Liver (tissue), 9 donors: ENCODE results near the gene CRAT. TPM values are rescaled to one million over a fixed set of nuclear protein-coding genes. Genes with fewer than 3 reads are reported as not detected.

Experiments used
- DNase-seq: peaks from one replicate; pipeline ENCODE4 v3.0.0-alpha.2; 2017; ENCODE audit warnings: low spot score
- H3K27ac ChIP-seq, 2 donors: one replicate each; pipeline ENCODE4 v1.7.0; 2013; ENCODE audit warnings: inconsistent platforms in 2 of 2, low read length in 2 of 2, control low read depth in 1 of 2, low read depth in 1 of 2, mild to moderate bottlenecking in 1 of 2
- H3K27me3 ChIP-seq, 4 donors: one replicate each; pipeline versions ENCODE4 v1.6.1 to v1.7.0; 2013; ENCODE audit warnings: low read length in 3 of 4, inconsistent platforms in 1 of 4, mild to moderate bottlenecking in 1 of 4, moderate library complexity in 1 of 4; ENCODE audit not compliant: control insufficient read depth in 4 of 4, insufficient read depth in 4 of 4
- H3K36me3 ChIP-seq, 4 donors: one replicate each; pipeline versions ENCODE4 v1.6.1 to v1.7.0; 2013; ENCODE audit warnings: low read length in 3 of 4, mild to moderate bottlenecking in 3 of 4, low read depth in 1 of 4, moderate library complexity in 1 of 4; ENCODE audit not compliant: control insufficient read depth in 4 of 4, insufficient read depth in 3 of 4
- H3K4me1 ChIP-seq, 4 donors: one replicate each; pipeline versions ENCODE4 v1.6.1 to v1.7.0; 2013; ENCODE audit warnings: low read length in 3 of 4, mild to moderate bottlenecking in 3 of 4, moderate library complexity in 1 of 4; ENCODE audit not compliant: control insufficient read depth in 4 of 4, insufficient read depth in 4 of 4
- H3K4me3 ChIP-seq, 3 donors: one replicate each; pipeline versions ENCODE4 v1.6.1 to v1.7.0; 2013; ENCODE audit warnings: low read length in 3 of 3, control low read depth in 1 of 3, low read depth in 1 of 3, mild to moderate bottlenecking in 1 of 3
- H3K9ac ChIP-seq, 2 donors: one replicate each; pipeline ENCODE4 v1.7.0; 2013; ENCODE audit warnings: low read length in 2 of 2, mild to moderate bottlenecking in 2 of 2, moderate library complexity in 2 of 2, control low read depth in 1 of 2, low read depth in 1 of 2
- H3K9me3 ChIP-seq, 4 donors: one replicate each; pipeline versions ENCODE4 v1.6.1 to v1.7.0; 2013; ENCODE audit warnings: low read length in 3 of 4; ENCODE audit not compliant: control insufficient read depth in 4 of 4
- FOXA1 ChIP-seq: IDR thresholded peaks from 2 replicates; pipeline ENCODE4 v1.6.1; 2016; ENCODE audit warnings: antibody characterized with exemption
- FOXA2 ChIP-seq: IDR thresholded peaks from 2 replicates; pipeline ENCODE4 v1.6.1; 2016; ENCODE audit warnings: antibody characterized with exemption
- GABPA ChIP-seq, 2 donors: IDR thresholded peaks in 1 of 2; conservative IDR thresholded peaks in 1 of 2; 2 replicates each; pipeline ENCODE4 v1.6.1; 2016; ENCODE audit warnings: antibody characterized with exemption in 2 of 2, mild to moderate bottlenecking in 1 of 2, moderate library complexity in 1 of 2
- HNF4G ChIP-seq: IDR thresholded peaks from 2 replicates; pipeline ENCODE4 v1.6.1; 2016; ENCODE audit warnings: antibody characterized with exemption
- JUND ChIP-seq, 2 donors: IDR thresholded peaks; 2 replicates each; pipeline ENCODE4 v1.6.1; 2016; ENCODE audit warnings: antibody characterized with exemption in 2 of 2
- NR2F2 ChIP-seq: IDR thresholded peaks from 2 replicates; pipeline ENCODE4 v1.6.1; 2016; ENCODE audit warnings: antibody characterized with exemption
- RAD21 ChIP-seq, 2 donors: IDR thresholded peaks; 2 replicates each; pipeline ENCODE4 v1.6.1; 2016; ENCODE audit warnings: antibody characterized with exemption in 2 of 2, mild to moderate bottlenecking in 2 of 2
- RXRA ChIP-seq, 2 donors: IDR thresholded peaks; 2 replicates each; pipeline ENCODE4 v1.6.1; 2017 to 2018; ENCODE audit warnings: antibody characterized with exemption in 2 of 2, mild to moderate bottlenecking in 1 of 2
- SP1 ChIP-seq: IDR thresholded peaks from 2 replicates; pipeline ENCODE4 v1.6.1; 2018; ENCODE audit warnings: antibody characterized with exemption, mild to moderate bottlenecking
- TAF1 ChIP-seq: conservative IDR thresholded peaks from 2 replicates; pipeline ENCODE4 v1.6.1; 2016; ENCODE audit warnings: antibody characterized with exemption, mild to moderate bottlenecking
- YY1 ChIP-seq: IDR thresholded peaks from 2 replicates; pipeline ENCODE4 v1.6.1; 2016; ENCODE audit warnings: antibody characterized with exemption, mild to moderate bottlenecking
- WGBS: extraction: QIAGEN DNeasy Blood & Tissue Kit; methylation state at CpG from one replicate; pipeline ENCODE4 v1.1.7; 2013; 5-methylcytosine and 5-hydroxymethylcytosine counted together
- polyA plus RNA-seq, 2 donors: library from polyadenylated mRNA; stranded (reverse) in 1 of 2; unstranded in 1 of 2; fragments of 200-250 nt in 1 of 2; fragments of >200 nt in 1 of 2; fragmentation: Nextera tagmentation in 1 of 2; extraction: Ambion mirVana in 1 of 2; gene quantifications; one replicate each; pipeline versions ENCODE4 v1.2.1 to v1.2.3, GENCODE V29; 2013 to 2015
- total RNA-seq, 2 donors: library from RNA; depleted of rRNA; stranded (reverse); fragments of >200 nt; gene quantifications; one replicate each; pipeline ENCODE4 v1.2.3, GENCODE V29; 2014
- TF ChIP-seq, protein P1 (sequence below): fragments of 150-350 bp; IDR thresholded peaks from 2 replicates; pipeline ENCODE4 v1.5.1; 2017; ENCODE audit warnings: improper control_type of control experiment, low read depth, low read length; ENCODE audit not compliant: missing input control
- TF ChIP-seq, protein P2 (sequence below): IDR thresholded peaks from 2 replicates; pipeline ENCODE4 v1.6.1; 2016; ENCODE audit warnings: antibody characterized with exemption
- TF ChIP-seq, protein P3 (sequence below): IDR thresholded peaks from 2 replicates; pipeline ENCODE4 v1.6.1; 2016; ENCODE audit warnings: antibody characterized with exemption
- TF ChIP-seq, protein P4 (sequence below): IDR thresholded peaks from 2 replicates; pipeline ENCODE4 v1.6.1; 2016; ENCODE audit warnings: antibody characterized with exemption, mild to moderate bottlenecking
- TF ChIP-seq, protein P5 (sequence below): IDR thresholded peaks from 2 replicates; pipeline ENCODE4 v1.6.1; 2016; ENCODE audit warnings: antibody characterized with exemption
- donor health status: healthy.
- donor health status: healthy.
- donor health status: healthy.
- donor health status: healthy.
- donor health status: healthy.

Gene CRAT
- total and polyA plus RNA-seq, 4 donors: 33.8 to 121 (median 89.1) TPM

DNA sequence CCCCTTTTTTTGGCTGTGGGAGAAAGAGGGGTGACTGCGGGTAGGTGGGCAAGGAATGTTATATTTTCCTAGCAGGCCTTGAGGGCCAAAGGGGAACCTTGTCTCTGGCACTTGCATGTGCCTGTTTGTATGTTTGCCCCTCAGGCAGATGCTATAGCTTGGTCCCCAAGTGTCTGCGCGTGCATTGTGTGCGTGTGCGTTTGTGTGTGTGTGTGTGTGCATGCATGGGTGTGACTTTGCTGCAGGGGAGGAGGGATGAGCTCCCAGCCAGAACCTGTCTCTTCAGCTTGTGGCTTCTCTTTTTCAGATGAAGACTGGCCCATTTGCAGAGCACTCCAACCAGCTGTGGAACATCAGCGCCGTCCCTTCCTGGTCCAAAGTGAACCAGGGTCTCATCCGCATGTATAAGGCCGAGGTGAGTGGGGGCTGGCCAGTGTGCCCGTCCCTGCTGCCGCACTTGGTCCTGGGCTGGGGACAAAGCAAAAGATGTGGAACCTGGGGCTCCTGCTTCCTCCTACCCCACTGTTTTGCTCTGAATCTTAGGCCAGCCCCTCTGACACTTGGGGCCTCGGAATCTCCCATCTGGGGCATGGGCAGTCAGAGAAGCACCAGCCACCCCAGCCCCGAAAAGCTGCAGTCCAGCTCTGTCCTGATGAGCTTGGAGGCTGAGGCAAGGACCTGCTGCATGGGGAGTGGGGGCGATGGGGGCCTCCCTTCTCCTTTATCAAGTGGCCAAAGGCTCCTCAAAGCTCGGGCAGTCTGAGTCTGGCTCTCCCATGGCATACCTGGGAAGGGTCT lies 31.7 kb upstream of the CRAT start:
- Histone ChIP-seq H3K36me3 (peaks cover 4 to 9% (median 5%) of the 10 kb centered on the region in 4 donors), H3K27ac (peak overlapping the region; percentile 98), H3K9me3 (no peaks in the 10 kb centered on the region), H3K27me3 (no peaks in the 10 kb centered on the region), H3K4me3 (no peak overlapping the region), H3K9ac (no peak overlapping the region), H3K4me1 (peaks cover 14 to 68% (median 44%) of the 10 kb centered on the region in 4 donors)
- WGBS: 81% methylated on average over 15 of the region's 15 CpGs
- no peak for DNase-seq
- TF ChIP-seq RXRA (IDR thresholded peaks at IDR 0.05) (no peak), HNF4G (no peak), JUND (IDR thresholded peaks at IDR 0.05) (no peak), FOXA1 (no peak), RAD21 (IDR thresholded peaks at IDR 0.05) (no peak)
- TF ChIP-seq, protein P1, sequence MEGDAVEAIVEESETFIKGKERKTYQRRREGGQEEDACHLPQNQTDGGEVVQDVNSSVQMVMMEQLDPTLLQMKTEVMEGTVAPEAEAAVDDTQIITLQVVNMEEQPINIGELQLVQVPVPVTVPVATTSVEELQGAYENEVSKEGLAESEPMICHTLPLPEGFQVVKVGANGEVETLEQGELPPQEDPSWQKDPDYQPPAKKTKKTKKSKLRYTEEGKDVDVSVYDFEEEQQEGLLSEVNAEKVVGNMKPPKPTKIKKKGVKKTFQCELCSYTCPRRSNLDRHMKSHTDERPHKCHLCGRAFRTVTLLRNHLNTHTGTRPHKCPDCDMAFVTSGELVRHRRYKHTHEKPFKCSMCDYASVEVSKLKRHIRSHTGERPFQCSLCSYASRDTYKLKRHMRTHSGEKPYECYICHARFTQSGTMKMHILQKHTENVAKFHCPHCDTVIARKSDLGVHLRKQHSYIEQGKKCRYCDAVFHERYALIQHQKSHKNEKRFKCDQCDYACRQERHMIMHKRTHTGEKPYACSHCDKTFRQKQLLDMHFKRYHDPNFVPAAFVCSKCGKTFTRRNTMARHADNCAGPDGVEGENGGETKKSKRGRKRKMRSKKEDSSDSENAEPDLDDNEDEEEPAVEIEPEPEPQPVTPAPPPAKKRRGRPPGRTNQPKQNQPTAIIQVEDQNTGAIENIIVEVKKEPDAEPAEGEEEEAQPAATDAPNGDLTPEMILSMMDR: no peak
- TF ChIP-seq, protein P2, sequence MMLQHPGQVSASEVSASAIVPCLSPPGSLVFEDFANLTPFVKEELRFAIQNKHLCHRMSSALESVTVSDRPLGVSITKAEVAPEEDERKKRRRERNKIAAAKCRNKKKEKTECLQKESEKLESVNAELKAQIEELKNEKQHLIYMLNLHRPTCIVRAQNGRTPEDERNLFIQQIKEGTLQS: no peak

DNA sequence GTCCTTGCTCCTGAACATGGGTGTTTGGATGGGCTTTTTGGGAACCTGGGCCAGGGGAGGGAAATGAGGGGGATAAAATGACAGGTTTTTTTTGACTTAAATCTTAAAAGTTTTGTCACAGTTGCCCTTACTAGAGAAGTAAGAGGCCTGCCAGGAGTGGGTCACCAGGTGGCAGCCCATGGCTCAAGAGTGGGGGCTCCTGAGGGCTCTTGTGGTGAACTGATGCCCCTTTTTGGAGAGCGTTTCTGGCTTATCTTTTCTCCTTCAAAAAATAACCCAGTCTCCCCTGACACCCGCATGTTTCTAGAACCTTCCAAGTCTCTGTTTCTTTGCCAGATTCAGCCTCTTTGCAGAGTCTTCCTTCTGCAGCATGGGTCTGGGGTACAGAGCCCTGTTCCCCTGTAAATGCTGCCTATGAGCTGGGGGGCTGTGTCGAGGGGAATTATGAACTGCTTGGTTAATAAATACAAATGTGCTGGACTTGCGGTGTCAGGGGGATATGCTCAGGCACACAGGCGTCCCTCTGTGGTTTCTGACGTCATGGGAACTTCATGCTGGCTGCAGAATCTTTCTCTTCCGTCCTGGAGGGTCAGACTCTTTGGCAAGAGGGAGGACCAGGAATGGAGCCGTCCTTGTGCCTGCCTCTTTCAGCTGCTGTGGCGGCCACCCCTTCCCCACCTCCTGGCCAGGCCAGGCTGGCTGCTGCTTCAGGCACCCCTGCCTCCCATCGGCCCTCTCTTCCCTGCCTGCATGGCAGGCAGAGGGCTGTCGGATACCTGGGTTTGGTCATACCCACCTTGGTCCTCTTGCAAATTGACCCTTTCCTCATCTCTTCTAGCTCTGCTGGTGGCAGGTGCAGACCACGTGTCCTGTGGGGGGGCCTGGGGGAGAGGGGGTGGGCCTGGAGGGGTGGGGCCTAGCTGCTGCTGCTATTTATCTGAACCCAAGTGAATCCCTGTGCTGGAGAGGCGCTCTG lies 30.8 kb upstream of the CRAT start:
- H3K27ac ChIP-seq: peak overlapping the region; percentile 98
- H3K9ac ChIP-seq: peak overlapping the region; percentile 84 to 85
- peak overlapping the region; percentile 46 to 64 (median 60) for H3K4me3 ChIP-seq
- WGBS: 35% methylated on average over 13 of the region's 13 CpGs
- peaks cover 15 to 77% (median 52%) of the 10 kb centered on the region in 4 donors for H3K4me1 ChIP-seq
- H3K27me3 ChIP-seq: no peaks in the 10 kb centered on the region
- no peaks in the 10 kb centered on the region for H3K9me3 ChIP-seq
- TF ChIP-seq JUND (IDR thresholded peaks at IDR 0.05) (no peak), SP1 (peak; percentile 38), FOXA1 (no peak), TAF1 (no peak), YY1 (no peak), RAD21 (IDR thresholded peaks at IDR 0.05) (peak in 1 of 2 donors; percentile 13), GABPA (IDR thresholded peaks at IDR 0.05 in 1 of 2, conservative IDR thresholded peaks at IDR 0.05 in 1 of 2) (peak in 1 of 2 donors; percentile 34), FOXA2 (no peak), NR2F2 (peak; percentile 34)
- TF ChIP-seq, protein P3, sequence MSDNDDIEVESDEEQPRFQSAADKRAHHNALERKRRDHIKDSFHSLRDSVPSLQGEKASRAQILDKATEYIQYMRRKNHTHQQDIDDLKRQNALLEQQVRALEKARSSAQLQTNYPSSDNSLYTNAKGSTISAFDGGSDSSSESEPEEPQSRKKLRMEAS: no peak
- TF ChIP-seq, protein P2: no peak
- TF ChIP-seq, protein P4, sequence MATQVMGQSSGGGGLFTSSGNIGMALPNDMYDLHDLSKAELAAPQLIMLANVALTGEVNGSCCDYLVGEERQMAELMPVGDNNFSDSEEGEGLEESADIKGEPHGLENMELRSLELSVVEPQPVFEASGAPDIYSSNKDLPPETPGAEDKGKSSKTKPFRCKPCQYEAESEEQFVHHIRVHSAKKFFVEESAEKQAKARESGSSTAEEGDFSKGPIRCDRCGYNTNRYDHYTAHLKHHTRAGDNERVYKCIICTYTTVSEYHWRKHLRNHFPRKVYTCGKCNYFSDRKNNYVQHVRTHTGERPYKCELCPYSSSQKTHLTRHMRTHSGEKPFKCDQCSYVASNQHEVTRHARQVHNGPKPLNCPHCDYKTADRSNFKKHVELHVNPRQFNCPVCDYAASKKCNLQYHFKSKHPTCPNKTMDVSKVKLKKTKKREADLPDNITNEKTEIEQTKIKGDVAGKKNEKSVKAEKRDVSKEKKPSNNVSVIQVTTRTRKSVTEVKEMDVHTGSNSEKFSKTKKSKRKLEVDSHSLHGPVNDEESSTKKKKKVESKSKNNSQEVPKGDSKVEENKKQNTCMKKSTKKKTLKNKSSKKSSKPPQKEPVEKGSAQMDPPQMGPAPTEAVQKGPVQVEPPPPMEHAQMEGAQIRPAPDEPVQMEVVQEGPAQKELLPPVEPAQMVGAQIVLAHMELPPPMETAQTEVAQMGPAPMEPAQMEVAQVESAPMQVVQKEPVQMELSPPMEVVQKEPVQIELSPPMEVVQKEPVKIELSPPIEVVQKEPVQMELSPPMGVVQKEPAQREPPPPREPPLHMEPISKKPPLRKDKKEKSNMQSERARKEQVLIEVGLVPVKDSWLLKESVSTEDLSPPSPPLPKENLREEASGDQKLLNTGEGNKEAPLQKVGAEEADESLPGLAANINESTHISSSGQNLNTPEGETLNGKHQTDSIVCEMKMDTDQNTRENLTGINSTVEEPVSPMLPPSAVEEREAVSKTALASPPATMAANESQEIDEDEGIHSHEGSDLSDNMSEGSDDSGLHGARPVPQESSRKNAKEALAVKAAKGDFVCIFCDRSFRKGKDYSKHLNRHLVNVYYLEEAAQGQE: no peak
- TF ChIP-seq, protein P5, sequence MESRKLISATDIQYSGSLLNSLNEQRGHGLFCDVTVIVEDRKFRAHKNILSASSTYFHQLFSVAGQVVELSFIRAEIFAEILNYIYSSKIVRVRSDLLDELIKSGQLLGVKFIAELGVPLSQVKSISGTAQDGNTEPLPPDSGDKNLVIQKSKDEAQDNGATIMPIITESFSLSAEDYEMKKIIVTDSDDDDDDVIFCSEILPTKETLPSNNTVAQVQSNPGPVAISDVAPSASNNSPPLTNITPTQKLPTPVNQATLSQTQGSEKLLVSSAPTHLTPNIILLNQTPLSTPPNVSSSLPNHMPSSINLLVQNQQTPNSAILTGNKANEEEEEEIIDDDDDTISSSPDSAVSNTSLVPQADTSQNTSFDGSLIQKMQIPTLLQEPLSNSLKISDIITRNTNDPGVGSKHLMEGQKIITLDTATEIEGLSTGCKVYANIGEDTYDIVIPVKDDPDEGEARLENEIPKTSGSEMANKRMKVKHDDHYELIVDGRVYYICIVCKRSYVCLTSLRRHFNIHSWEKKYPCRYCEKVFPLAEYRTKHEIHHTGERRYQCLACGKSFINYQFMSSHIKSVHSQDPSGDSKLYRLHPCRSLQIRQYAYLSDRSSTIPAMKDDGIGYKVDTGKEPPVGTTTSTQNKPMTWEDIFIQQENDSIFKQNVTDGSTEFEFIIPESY: no peak
- TF ChIP-seq, protein P1: no peak
- peaks cover 3 to 5% (median 4%) of the 10 kb centered on the region in 4 donors for H3K36me3 ChIP-seq
- no peak for DNase-seq
